ENCODE data around the gene CAMK1D.

- TF ChIP-seq CTCF (IDR thresholded peaks at IDR 0.05) = no peak
- no peak for TF ChIP-seq POLR2A (IDR thresholded peaks at IDR 0.05)
These were observed 503.3 kb downstream of the CAMK1D start for GRCh38 chr10:12852687-12853086.
